Testis (tissue), 3 donors: ENCODE measurements around the gene TSPAN2. TPM values are rescaled to one million over a fixed set of nuclear protein-coding genes. Genes with fewer than 3 reads are reported as not detected.

Experiments
- DNase-seq: peaks from one replicate; pipeline ENCODE4 v3.0.0-alpha.2; 2019
- H3K27ac ChIP-seq, 2 donors: fragments of 200-600 bp; sonication (generic); one replicate each; pipeline ENCODE4 v1.5.1; 2019
- H3K27me3 ChIP-seq: fragments of 200-600 bp; sonication (generic); one replicate; pipeline ENCODE4 v1.5.1; 2019
- H3K36me3 ChIP-seq: fragments of 200-600 bp; sonication (generic); one replicate; pipeline ENCODE4 v1.5.1; 2017; ENCODE audit warnings: low read depth; ENCODE audit errors: missing control alignments
- H3K4me1 ChIP-seq: fragments of 200-600 bp; sonication (generic); one replicate; pipeline ENCODE4 v1.5.1; 2019
- H3K4me3 ChIP-seq, 2 donors: fragments of 200-600 bp; sonication (generic); one replicate each; pipeline ENCODE4 v1.5.1; 2017 to 2019
- H3K9me3 ChIP-seq: fragments of 200-600 bp; sonication (generic); one replicate; pipeline ENCODE4 v1.5.1; 2017
- POLR2A ChIP-seq: fragments of 450-650 bp; IDR thresholded peaks from one replicate; pipeline ENCODE4 v1.6.1; 2017; ENCODE audit warnings: antibody characterized with exemption, mild to moderate bottlenecking, moderate library complexity
- WGBS, 2 donors: methylation state at CpG; one replicate each; pipeline ENCODE4 v1.1.5; 2018; 5-methylcytosine and 5-hydroxymethylcytosine counted together
- intact Hi-C: fragments of 100-400 bp; cut with DNase I; formaldehyde crosslinking; loops from one replicate; pipeline ENCODE4 v1.15.1; 2023; ENCODE audit warnings: low total_unique reads
- polyA plus RNA-seq: library from polyadenylated mRNA; stranded (reverse); fragments of 350-450 nt; fragmentation: Illumina TruSeq; extraction: RNeasy Lipid Tissue Mini Kit (QIAGEN cat#74804); gene quantifications from one replicate; pipeline ENCODE4 v1.2.3, GENCODE V29; 2014; ENCODE audit warnings: low read depth, low replicate concordance; ENCODE audit not compliant: insufficient read depth
- total RNA-seq, 2 donors: library from RNA; depleted of rRNA; stranded (reverse); fragments of >200 nt; gene quantifications; one replicate each; pipeline ENCODE4 v1.2.3, GENCODE V29; 2016
- TF ChIP-seq, protein P1 (sequence below), 3 experiments: fragments of 450-650 bp in 2 of 3; fragments of 200-600 bp in 1 of 3; sonication (generic) in 1 of 3; IDR thresholded peaks; one replicate each; pipeline ENCODE4 v1.5.1; 2016 to 2019; ENCODE audit warnings: antibody characterized with exemption in 3 of 3, mild to moderate bottlenecking in 2 of 3, moderate library complexity in 1 of 3

The TSPAN2 gene
- total and polyA plus RNA-seq, 3 donors from 2014 or later = 1.0 to 6.0 (median 1.2) TPM

DNA sequence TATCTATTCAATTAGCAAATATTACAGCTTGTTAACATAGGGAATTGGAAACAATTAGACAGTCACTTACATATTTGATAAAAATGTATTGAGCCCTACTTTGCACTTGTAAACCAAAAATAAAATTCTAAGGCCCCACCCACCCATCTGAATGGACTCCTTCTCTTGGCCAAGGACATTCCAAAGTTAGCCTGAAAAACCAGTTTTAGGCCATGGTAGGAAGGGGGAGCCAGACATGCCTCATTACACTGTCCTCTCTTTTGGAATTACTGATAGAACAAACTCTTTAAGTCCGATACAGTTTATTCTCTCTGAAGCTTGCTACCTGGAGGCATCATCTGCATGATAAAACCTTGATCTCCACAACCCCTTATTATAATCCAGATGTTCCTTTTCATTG, 28.0 kb upstream of the TSPAN2 start:
- H3K4me3 ChIP-seq = no peak overlapping the region
- intact Hi-C loops = no loop called here
- DNase-seq = no peak
- 88 to 92% methylated on average over 1 of the region's 1 CpG for WGBS, 2 donors
- no peaks in the 10 kb centered on the region for H3K36me3 ChIP-seq
- no peak overlapping the region for H3K27ac ChIP-seq
- H3K27me3 ChIP-seq = no peaks in the 10 kb centered on the region
- no peaks in the 10 kb centered on the region for H3K4me1 ChIP-seq
- H3K9me3 ChIP-seq = no peaks in the 10 kb centered on the region
- TF ChIP-seq POLR2A = no peak
- TF ChIP-seq, protein P1, sequence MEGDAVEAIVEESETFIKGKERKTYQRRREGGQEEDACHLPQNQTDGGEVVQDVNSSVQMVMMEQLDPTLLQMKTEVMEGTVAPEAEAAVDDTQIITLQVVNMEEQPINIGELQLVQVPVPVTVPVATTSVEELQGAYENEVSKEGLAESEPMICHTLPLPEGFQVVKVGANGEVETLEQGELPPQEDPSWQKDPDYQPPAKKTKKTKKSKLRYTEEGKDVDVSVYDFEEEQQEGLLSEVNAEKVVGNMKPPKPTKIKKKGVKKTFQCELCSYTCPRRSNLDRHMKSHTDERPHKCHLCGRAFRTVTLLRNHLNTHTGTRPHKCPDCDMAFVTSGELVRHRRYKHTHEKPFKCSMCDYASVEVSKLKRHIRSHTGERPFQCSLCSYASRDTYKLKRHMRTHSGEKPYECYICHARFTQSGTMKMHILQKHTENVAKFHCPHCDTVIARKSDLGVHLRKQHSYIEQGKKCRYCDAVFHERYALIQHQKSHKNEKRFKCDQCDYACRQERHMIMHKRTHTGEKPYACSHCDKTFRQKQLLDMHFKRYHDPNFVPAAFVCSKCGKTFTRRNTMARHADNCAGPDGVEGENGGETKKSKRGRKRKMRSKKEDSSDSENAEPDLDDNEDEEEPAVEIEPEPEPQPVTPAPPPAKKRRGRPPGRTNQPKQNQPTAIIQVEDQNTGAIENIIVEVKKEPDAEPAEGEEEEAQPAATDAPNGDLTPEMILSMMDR (IDR thresholded peaks at IDR 0.05) = no peak

DNA sequence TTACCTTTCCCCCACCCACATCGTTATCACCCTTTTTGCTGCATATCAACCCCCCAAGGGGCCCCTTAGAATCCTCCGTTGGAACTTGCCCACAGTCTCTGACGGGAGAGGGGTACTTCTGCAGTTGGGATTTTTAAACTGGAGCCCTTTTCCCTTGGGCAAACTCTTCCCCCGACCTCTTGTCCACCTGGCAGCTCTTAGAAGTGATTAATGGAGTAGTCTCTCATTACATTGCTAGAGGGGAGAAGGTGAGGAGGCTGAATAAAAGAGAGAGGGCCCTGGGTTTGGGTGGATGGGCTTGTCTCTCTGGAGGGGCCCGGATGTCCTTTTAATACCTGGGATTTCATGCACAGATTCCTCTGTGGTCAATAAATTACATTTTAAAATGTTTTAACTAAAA, 27.2 kb upstream of the TSPAN2 start:
- no peaks in the 10 kb centered on the region for H3K9me3 ChIP-seq
- intact Hi-C loops = no loop called here

GRCh38 chr1:115115521-115116161, 26.3 kb upstream of the TSPAN2 start:
- Histone ChIP-seq H3K4me3 (no peak overlapping the region), H3K27me3 (no peaks in the 10 kb centered on the region), H3K4me1 (no peaks in the 10 kb centered on the region), H3K27ac (no peak overlapping the region), H3K9me3 (no peaks in the 10 kb centered on the region), H3K36me3 (no peaks in the 10 kb centered on the region)
- WGBS, 2 donors = 74 to 77% methylated on average over 6 of the region's 6 CpGs
- TF ChIP-seq, protein P1 (IDR thresholded peaks at IDR 0.05) = no peak
- no peak for TF ChIP-seq POLR2A
- intact Hi-C loops = no loop called here
- no peak for DNase-seq

More for the DNA sequence above, 27.2 kb upstream of the TSPAN2 start:
- H3K27me3 ChIP-seq = no peaks in the 10 kb centered on the region
- WGBS, 2 donors = 33 to 51% methylated on average over 5 of the region's 5 CpGs
- H3K27ac ChIP-seq = no peak overlapping the region
- DNase-seq = no peak
- H3K4me1 ChIP-seq = no peaks in the 10 kb centered on the region
- H3K4me3 ChIP-seq = no peak overlapping the region
- no peaks in the 10 kb centered on the region for H3K36me3 ChIP-seq
- TF ChIP-seq, protein P1 (IDR thresholded peaks at IDR 0.05) = no peak
- no peak for TF ChIP-seq POLR2A

GRCh38 chr1:115114308-115114707, 25.0 kb upstream of the TSPAN2 start:
- 64 to 81% methylated on average over 3 of the region's 3 CpGs for WGBS, 2 donors
- intact Hi-C loops = loop anchor here (5.0 kb wide), 1 partner anchor 137 kb away; no protein-coding TSS in a partner anchor
- no peak overlapping the region for H3K4me3 ChIP-seq
- H3K9me3 ChIP-seq = no peaks in the 10 kb centered on the region
- H3K27me3 ChIP-seq = no peaks in the 10 kb centered on the region
- H3K4me1 ChIP-seq = no peaks in the 10 kb centered on the region
- no peak for DNase-seq
- no peak overlapping the region for H3K27ac ChIP-seq
- TF ChIP-seq, protein P1 (IDR thresholded peaks at IDR 0.05) = no peak
- TF ChIP-seq POLR2A = no peak
- no peaks in the 10 kb centered on the region for H3K36me3 ChIP-seq

DNA sequence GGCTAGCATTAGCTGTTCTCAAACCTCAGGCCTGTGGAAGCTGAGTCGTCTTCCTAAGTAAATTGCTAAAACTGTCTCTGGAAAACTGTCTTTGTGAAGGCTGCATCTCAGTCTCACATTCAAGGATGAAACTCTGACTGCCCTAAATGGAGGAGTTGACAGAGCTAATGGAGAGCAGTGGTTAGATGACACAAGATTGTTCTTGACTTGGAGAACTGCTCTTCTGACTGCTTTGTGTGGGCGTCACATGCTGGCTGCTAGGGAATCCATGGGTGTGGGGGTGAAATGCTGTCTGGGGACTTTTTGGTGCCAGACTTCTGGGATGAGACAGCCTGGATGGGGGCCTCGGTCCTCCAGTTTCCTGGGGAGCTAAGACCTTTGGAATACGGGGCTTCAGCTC, 24.5 kb upstream of the TSPAN2 start:
- no peaks in the 10 kb centered on the region for H3K36me3 ChIP-seq

More for the DNA sequence above, 24.5 kb upstream of the TSPAN2 start:
- Histone ChIP-seq H3K4me3 (no peak overlapping the region), H3K27ac (no peak overlapping the region), H3K9me3 (no peaks in the 10 kb centered on the region), H3K4me1 (no peaks in the 10 kb centered on the region), H3K27me3 (no peaks in the 10 kb centered on the region)
- DNase-seq = no peak
- intact Hi-C loops = loop anchor here (5.0 kb wide), 1 partner anchor 136 kb away; no protein-coding TSS in a partner anchor
- TF ChIP-seq POLR2A = no peak
- TF ChIP-seq, protein P1 (IDR thresholded peaks at IDR 0.05) = no peak
- WGBS, 2 donors = 63 to 81% methylated on average over 4 of the region's 4 CpGs
